Measurements from ENCODE around the gene RECQL5. TPM values are rescaled to one million over a fixed set of nuclear protein-coding genes. Genes with fewer than 3 reads are reported as not detected.
A peak's percentile ranks its signal among the peaks of the same experiment; 100 is the strongest.

The RECQL5 gene
- total and polyA plus RNA-seq, 2 of the 8 experiments (the other 6 are each of a cell fraction or from before 2014, with no cell fraction given) = 15.1 to 41.1 TPM

DNA sequence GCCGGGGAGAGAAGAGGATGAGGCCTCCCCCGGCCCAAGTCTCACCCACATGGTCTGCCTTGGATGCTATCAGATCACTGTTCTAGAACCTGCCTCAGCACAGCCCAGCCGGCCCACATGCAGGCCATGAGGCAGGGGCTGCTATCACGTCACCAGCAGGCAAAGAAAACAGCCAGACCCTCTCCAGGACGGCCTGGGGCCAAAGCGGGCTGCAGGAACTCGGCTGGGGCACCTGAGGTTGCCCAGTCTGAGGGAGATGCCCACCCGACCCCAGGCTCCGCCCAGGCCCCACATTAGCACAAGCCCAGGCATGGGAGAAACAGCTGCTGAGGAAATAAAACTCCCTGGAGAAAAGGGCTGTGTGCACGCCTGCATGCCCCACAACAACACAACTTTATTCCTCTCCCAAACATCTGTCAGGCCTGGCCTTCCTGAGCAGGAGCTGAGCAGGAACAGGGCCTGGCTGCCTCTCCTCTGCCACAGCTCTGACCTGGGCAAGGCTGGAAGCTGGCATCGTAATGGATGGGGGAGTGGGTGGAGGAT is 40.4 kb downstream of the RECQL5 start:
- CTCF ChIA-PET (ENCODE audit: partially characterized antibody) = interaction anchor here (0.8 to 59.2 kb wide), 19 partner anchors 8 to 140 kb away, joined by 3 to 2200 read pairs (median 6); partner anchors contain the start of genes ITGB4, RECQL5, SAP30BP and SMIM5
- no peak overlapping the region for H3K23ac ChIP-seq (ENCODE audit: insufficient read length)
- no peak overlapping the region for H3K4ac ChIP-seq (replicated peaks; ENCODE audit: insufficient read length, low read depth, low read length)
- H3K9ac ChIP-seq (replicated peaks in 1 of 4; ENCODE audit: extremely low read depth in 1 of 4, low read depth in 3 of 4, low read length in 3 of 4) = no peak overlapping the region
- H2BK15ac ChIP-seq (ENCODE audit: low read length) = no peak overlapping the region
- peaks cover 0 to 3% (median under 1%) of the 10 kb centered on the region in 4 experiments; a peak in 1 of 8 replicates for H3K36me3 ChIP-seq (ENCODE audit: control insufficient read depth in 2 of 4, insufficient read depth in 4 of 4, low read length in 3 of 4)
- no peak for DNase-seq (ENCODE audit: low read depth in 1 of 2, low spot score in 2 of 2)
- no peak overlapping the region for H3K4me3 ChIP-seq (ENCODE audit: extremely low read depth in 1 of 4, insufficient read depth in 2 of 4, low read depth in 3 of 4, low read length in 4 of 4)
- no peak overlapping the region for H2AFZ ChIP-seq (ENCODE audit: low read length)
- H4K91ac ChIP-seq (replicated peaks; ENCODE audit: insufficient read length, low read length) = no peak overlapping the region
- no peaks in the 10 kb centered on the region for H3K9me3 ChIP-seq (ENCODE audit: insufficient read depth in 2 of 2, low read depth in 1 of 2, low read length in 1 of 2)
- H3K27me3 ChIP-seq (replicated peaks in 1 of 4; ENCODE audit: control insufficient read depth in 3 of 4, extremely low read depth in 1 of 4, insufficient read depth in 3 of 4, low read length in 3 of 4) = no peaks in the 10 kb centered on the region; a peak in 2 of 7 replicates
- no peak overlapping the region for H2BK120ac ChIP-seq (replicated peaks; ENCODE audit: low read depth, low read length)
- no peak overlapping the region for H3K4me2 ChIP-seq (ENCODE audit: insufficient read depth in 1 of 2, low read depth in 2 of 2, low read length in 2 of 2)
- no peaks in the 10 kb centered on the region for H3K79me1 ChIP-seq (ENCODE audit: low read depth, low read length)
- no peak overlapping the region for H2AK5ac ChIP-seq (ENCODE audit: low read depth, low read length)
- H2BK5ac ChIP-seq (ENCODE audit: low read depth, low read length) = 0 out of 2 replicates have a peak overlapping the region, but pooled peaks have one; percentile 21
- no peak overlapping the region for H2BK12ac ChIP-seq (ENCODE audit: low read depth, low read length)
- H3K56ac ChIP-seq (replicated peaks; ENCODE audit: insufficient read length, low read depth, low read length) = no peak overlapping the region
- no peak overlapping the region for H3K14ac ChIP-seq (ENCODE audit: insufficient read length)
- H4K20me1 ChIP-seq (replicated peaks in 1 of 2; ENCODE audit: control insufficient read depth in 1 of 2, insufficient read depth in 2 of 2, low read length in 2 of 2) = peaks cover 0 to 2% of the 10 kb centered on the region in 2 experiments
- no peak overlapping the region for H4K5ac ChIP-seq (ENCODE audit: insufficient read length, low read depth, low read length)
- no peak overlapping the region for H2BK20ac ChIP-seq (ENCODE audit: low read length)
- POLR2A ChIA-PET (ENCODE audit: partially characterized antibody) = interaction anchor here (0.9 to 2.2 kb wide), 3 partner anchors 12 to 153 kb away, joined by 3 to 10 read pairs (median 4); no protein-coding TSS in a partner anchor
- no peak overlapping the region for H3K27ac ChIP-seq (ENCODE audit: low read depth, low read length)
- no peak overlapping the region for H3K18ac ChIP-seq (ENCODE audit: extremely low read depth, low read length)
- no peak for FAIRE-seq
- no peak overlapping the region for H4K8ac ChIP-seq (ENCODE audit: extremely low read depth, insufficient read depth, low read length)
- no peaks in the 10 kb centered on the region for H3K23me2 ChIP-seq (ENCODE audit: low read depth, low read length)
- TF ChIP-seq POU5F1 (IDR thresholded peaks at IDR 0.05; ENCODE audit: low read depth, low read length) (no peak), SP1 (IDR thresholded peaks at IDR 0.05; ENCODE audit: low read depth, low read length) (no peak), CBX8 (IDR thresholded peaks at IDR 0.05; ENCODE audit: borderline replicate concordance, low read depth, low read length) (no peak), NRF1 (IDR thresholded peaks at IDR 0.05; ENCODE audit: low read depth, low read length) (no peak), TCF12 (IDR thresholded peaks at IDR 0.05; ENCODE audit: low read depth, low read length) (no peak), BCL11A (IDR thresholded peaks at IDR 0.05; ENCODE audit: low read depth in 2 of 2, low read length in 2 of 2) (no peak), SP2 (IDR thresholded peaks at IDR 0.05; ENCODE audit: low read length) (no peak), RFX5 (IDR thresholded peaks at IDR 0.05; ENCODE audit: borderline replicate concordance, low read depth, low read length) (no peak)
- TF ChIP-seq, protein P1, sequence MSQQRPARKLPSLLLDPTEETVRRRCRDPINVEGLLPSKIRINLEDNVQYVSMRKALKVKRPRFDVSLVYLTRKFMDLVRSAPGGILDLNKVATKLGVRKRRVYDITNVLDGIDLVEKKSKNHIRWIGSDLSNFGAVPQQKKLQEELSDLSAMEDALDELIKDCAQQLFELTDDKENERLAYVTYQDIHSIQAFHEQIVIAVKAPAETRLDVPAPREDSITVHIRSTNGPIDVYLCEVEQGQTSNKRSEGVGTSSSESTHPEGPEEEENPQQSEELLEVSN (IDR thresholded peaks at IDR 0.05) = no peak
- no peaks in the 10 kb centered on the region for H3K4me1 ChIP-seq (replicated peaks in 1 of 4; ENCODE audit: control insufficient read depth in 3 of 4, insufficient read depth in 4 of 4, low read length in 3 of 4)
- H3K79me2 ChIP-seq (ENCODE audit: control insufficient read depth in 1 of 2, insufficient read depth in 2 of 2, low read length in 2 of 2) = no peaks in the 10 kb centered on the region
- 98% methylated on average over 11 of the region's 11 CpGs; no CpG with 5 or more reads in 1 of the 2 experiments for WGBS, 2 experiments (ENCODE audit: extremely low coverage in 1 of 2, insufficient coverage in 1 of 2, insufficient read length in 1 of 2, insufficient replicate concordance in 2 of 2, low coverage in 1 of 2, low lambda C conversion rate in 2 of 2, missing lambda C conversion rate in 1 of 2)

Measured in H1 (cell line).